DMS53 treated with DMSO at 0.1 percent for 48 hours (cell line): ENCODE data around the gene DMRTB1.
A peak's percentile ranks its signal among the peaks of the same experiment; 100 is the strongest.

ENCODE experiments used
- DNase-seq: peaks from one replicate; lab custom pipeline; 2025; ENCODE audit not compliant: unreplicated experiment; lab: John Stamatoyannopoulos, UW

Gene DMRTB1

DNA sequence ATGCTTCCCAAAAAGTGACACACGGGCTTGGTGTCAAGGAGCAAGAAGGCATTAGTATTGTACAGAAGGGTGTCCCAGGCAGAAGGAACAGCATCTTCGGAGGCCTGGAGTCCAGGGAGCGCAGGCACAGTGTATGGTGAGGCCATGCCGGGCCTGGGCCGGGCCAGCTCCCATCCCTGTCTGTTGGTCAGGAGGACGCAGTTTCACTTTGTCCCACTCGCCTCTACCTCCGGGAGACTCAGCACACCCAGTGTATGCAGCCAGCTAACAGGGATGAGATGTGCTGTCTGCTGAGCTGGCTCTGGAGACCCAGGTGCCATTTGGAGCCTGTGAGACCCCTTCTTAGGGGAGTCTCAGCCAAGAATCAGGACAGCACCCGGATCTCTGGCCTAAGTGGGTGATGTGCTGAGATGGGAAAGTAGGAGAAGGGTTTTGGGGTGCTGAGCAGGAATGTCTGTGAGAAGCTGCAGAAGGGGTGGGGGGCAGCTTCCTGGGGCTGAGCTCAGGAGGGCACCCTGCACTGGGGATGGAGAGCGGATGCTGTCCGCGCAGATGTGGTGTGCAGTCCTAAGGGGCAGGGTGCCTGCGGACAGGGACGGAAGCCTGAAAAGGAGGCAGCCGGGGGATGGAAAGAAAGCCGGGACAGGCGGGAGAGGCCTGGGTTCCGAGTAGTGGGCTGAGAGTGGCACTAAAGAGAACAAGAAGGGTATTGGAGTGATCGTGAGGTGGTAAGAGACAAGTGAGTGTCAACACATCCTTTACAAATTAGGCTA is 25.7 kb downstream of the DMRTB1 start:
- DNase-seq: no peak

DNA sequence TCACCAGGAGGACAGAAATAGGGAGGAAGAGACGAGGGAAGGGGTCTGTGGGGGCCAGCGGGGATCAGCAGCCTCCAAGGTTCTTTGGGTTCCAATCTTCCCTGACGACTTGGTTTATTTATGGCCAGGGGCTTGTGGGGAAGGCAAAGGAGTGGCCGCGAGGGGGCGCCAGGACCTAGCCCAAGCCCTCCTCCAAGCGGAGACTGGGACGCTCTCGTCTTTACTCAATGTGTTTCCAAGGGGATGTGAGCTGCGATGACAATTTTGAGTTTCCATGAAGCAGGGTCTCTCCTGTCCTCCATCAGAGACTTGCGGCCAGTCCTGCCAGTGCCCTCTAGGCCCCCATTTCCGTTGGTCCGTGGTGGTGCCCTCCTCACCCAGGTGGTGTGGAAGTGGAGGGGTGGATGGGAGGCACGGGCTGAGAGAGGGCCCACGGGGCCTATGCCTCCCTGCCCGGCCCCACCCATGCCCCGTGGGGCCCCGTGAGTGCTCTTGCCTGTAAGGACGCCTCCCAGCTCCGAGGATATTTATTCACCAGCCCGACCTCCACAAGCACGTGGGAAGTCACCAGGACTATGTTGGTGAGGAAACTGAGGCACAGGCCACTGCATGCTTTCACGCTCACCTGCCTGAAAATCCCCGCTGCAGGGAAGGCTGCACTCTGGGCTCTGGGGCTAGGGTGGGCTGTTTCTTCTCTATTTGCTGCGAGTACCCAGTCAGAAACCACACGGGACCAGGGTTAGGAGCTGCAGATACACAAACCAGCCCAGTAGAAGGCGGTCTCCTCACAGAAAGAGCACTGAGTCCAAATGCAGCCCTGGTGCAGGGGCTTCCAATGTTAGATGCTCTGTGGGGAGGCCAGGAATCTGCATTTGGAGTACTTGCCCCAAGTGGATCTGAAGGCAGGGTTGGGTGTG is 26.5 kb downstream of the DMRTB1 start:
- DNase-seq: peak; percentile 87

- DNase-seq: no peak
These were observed 27.3 kb downstream of the DMRTB1 start for GRCh38 chr1:53486395-53487026.

GRCh38 chr1:53490351-53490750 is 31.2 kb downstream of the DMRTB1 start:
- no peak for DNase-seq

DNA sequence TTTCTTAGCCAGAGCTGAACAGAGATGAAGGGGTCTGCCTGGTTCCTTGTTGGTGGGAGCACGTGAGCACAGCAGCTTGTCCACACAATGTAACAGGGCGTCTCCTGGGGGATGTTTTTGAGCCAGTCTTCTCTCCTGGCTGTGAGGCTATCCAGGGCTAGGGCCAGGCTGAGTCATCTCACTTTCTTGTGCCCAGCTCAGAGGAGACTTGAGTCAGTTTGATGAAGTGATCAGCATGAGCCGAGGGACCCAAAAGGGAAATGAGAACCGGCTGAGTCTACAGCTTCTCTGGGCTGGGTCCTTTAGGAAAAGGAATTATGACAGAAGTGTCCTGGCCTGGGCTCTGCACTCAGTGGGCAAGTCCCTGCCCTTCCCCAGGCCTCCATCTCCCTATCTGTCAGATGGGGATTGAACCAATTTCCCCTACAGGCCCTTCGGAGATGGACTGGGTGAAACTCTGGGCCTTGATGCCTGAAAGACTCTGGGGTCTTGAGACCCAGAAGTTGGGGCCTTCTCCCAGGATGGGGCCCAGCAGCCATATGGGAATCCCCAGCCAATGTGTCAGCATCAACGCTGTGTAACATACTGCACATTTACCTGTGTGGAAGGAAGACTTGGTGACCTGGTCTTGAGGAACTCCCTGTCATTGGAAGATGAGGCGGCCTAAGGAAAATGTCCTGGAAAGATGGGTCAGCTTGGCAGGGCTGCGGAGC is 36.6 kb downstream of the DMRTB1 start:
- no peak for DNase-seq

DNA sequence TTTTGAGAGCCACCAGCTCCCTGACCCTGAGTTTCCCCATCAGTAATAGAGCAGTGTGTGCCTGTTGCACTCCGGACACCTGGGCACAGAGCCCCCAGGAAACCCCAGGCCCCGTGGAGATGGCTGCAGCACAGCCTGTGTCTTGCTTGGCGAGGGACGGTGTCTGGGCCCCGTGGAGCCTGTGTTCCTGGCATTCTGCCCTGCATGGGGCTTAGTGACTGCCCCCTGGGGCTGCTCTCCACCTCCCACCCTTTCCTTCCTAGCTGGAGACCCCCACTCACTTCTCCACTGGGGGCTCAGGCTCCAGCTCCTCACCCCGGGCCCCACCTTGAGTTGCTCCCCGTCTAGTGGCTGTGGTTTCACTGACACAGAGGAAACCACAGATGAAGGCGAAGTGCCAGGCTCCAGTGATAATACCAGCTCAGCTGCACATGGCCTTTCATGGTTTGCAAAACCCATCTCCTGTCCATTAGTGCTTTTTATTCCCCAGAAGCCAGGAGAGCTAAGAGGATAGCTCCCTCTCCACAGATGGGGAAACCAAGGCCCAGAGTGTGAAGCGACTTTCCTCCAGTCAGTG is 39.4 kb downstream of the DMRTB1 start:
- no peak for DNase-seq

- DNase-seq: no peak
These were observed 40.3 kb downstream of the DMRTB1 start for GRCh38 chr1:53499257-53500203.

DNA sequence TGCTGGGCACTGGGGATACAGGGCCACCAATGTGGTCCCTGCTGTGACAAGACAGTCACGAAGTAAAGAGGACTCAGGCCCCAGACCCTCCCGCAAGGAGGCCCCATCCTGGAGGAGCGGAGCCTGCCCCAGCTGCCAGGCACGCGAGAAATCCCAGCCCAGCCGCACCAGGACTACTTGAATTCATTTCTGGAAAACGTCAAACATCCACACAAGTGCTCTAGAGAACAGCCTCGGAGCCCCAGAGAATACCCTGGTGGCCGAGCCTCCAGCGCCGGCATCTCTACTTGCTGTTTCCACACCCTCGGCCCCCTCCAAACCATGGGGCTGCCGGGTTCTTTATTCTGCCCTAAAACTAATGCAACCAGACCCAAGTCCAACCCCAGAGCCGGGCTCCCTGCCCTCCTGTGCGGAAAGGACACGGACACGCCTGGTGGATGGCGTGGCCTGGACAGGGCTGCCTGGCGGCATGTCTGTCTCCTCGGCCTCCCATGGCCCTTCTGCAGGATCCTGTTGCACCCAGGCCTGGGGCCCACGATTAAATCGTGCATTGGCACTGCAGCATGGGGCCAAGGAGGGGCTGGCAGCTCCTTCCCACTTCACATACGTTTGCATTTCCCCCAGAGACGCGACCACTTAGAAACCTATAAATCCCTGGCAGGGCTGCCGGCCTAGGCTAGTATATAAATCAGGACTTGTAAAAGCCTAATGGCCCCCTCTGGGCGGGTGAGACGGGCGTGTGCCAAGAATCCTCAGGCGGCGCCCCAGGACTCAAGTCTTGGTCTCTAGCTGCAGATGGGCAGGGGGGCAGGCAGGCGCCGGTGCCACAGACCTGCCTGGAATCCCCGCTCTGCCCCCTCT is 41.2 kb downstream of the DMRTB1 start:
- DNase-seq: no peak

DNA sequence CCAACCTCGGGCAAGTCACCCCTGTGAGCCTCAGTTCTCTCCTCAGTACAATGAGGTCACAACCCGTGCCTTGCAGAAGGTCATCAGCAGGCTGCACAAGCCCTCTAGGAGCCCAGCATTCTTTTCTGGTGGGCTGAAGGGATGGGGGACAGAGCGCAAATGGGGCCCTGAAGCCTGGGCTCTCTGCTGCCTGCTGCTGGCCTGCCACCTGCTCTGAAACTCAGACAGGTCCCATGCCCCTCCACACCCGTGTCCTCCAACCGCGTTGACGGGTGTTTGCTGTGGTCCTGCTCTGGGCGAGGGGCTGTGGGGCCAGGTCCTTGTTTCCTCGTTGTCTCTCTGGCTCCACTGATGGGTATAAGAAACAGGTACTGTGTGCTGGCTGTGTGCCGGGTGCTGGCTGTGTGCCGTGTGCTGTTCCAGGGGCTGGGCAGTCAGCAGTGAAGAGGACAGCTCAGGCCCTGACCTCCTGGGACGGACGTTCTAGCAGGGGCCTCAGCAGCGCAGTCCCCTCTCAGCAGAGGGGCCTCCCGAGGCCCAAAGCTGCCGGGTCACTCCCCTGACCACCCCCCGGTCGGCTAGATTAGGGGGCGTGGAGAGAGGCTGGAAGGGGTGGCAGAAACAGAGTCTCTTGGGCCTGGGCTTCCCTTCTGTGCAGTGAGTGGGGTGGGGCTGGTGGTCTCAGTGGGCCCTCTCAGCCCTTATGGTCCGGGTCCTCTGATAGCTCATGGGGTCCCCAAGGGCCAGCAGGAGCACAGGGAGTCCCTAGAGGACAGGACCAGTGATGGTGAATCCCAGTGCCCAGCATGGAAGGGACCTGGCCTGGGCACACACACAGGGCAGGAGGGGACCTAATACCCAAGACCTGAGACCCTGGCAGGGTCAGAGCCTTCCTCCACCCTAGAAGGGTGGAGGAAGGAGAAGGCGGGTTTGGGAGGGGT is 42.1 kb downstream of the DMRTB1 start:
- DNase-seq: no peak

- DNase-seq: no peak
These were observed 43.6 kb downstream of the DMRTB1 start for GRCh38 chr1:53502641-53503432.

GRCh38 chr1:53503433-53504217 is 44.4 kb downstream of the DMRTB1 start:
- DNase-seq: no peak

DNA sequence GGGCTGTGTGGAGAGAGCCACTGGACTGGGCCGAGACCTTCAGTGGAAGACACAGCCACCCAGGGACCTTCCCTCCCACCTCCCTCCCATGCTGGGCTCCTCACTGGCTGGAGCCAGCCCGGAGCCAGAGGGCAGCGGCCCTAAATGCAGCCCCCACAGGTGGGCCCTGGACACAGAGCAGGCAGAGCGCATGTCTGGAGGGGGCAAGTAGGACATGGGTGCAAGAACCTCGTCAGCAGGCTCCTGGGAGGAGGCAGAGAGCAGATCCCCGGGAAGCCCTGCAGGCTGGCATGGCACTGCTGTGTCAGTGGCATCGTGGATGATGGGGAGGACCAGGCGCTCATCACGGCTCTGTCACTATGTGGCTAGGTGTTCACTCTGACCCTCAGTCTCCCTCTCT is 45.7 kb downstream of the DMRTB1 start:
- DNase-seq: no peak

DNA sequence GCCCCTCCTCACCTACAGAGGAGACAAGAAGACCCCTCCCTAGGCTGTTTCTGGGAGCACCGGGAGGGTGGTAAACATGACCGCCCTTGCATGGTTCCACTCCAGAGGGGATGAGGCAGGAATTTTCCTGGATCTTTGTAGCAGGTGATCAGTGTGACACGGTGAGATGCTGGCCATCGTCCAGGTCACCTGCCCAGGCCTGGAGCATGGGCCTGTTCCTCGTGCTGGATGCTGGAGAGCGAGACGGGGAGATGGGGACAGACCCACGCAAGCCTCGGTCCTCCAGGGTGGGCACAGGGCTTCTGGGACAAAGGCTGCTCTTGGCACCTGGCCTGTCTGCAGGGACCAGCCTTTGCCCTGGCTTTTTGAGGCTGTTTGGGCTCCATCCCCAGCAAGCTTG is 46.2 kb downstream of the DMRTB1 start:
- no peak for DNase-seq

DNA sequence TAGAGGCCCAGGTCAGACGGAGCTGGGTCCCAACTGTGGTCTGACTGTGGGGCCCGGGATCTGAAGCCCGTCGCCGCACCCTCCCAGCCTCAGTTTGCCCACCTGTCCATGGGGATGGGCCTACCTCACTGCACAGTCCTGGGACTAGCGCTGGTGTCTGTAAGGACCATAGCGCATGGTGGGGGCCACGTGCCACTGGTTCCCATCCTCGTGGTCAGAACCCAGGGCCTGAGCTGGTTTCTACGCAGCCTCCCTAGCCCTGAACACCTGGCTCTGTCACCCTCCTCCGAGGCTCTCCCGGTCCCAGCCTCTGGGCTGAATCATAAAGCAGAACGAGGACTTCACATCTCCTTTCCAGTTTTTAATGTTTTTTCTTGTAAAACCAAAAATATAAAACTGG is 46.7 kb downstream of the DMRTB1 start:
- DNase-seq: no peak

DNA sequence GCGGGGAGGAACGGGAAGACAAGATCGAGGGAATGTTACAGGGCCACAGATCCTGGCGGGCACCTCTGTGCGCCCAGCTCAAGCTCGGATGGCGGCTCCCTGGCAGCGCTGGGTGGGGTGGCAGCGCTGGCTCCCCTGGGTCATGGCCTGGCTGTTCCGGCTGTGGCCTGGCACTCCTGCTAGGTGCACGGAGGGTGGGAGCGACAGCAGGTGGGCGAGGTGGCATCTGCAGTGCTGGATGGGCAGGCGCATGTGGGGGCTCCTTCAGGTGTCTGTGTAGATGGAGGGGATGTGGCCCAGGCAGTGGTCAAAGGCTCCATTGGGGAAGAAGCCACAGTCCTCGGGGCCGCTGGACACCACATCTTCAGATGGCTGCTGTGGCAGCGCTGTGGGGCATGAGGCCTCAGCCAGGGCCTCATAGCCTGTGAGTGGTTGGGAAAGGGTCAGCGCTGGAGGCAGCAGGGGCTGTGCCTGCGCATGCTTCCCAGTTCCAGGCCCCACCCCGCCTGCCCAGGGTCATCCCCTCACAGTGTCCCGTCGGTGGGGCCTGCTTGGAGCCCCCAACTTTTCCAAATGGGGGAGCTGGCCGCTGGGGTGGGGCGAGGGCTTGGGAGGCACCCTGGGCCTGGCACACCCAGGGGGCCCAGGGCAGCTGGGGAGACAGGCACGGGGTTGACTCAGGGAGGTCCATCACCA is 47.3 kb downstream of the DMRTB1 start:
- no peak for DNase-seq
